GM18907 (cell line): ENCODE measurements around the gene C19orf33.
"Not testable (repeated sequence)": the region's sequence is repeated elsewhere in the genome, so short reads cannot be mapped to it uniquely, and the experiment has no call there.

Experiments used
- ATAC-seq: cut with Tn5 transposase; IDR thresholded peaks from one replicate; pipeline ENCODE4 v1.9.1; 2021; ENCODE audit warnings: mild to moderate bottlenecking, moderate library complexity; ENCODE audit not compliant: unreplicated experiment

Gene C19orf33

GRCh38 chr19:38303517-38304351, at the start of gene C19orf33:
TSS of gene C19orf33 (plus strand) at chr19:38304251. CDS start at chr19:38304262, 11 bp downstream.
- ATAC-seq, result no peak

- ATAC-seq, result no peak
Measured at GRCh38 chr19:38255383-38256014, 48.6 kb upstream of the C19orf33 start.

GRCh38 chr19:38261942-38262341, 42.1 kb upstream of the C19orf33 start:
- ATAC-seq, result not testable (repeated sequence)

- no peak for ATAC-seq
Measured at GRCh38 chr19:38262585-38263268, 41.3 kb upstream of the C19orf33 start.

GRCh38 chr19:38263689-38264485, 40.2 kb upstream of the C19orf33 start:
- ATAC-seq, result no peak

GRCh38 chr19:38264486-38265212, 39.4 kb upstream of the C19orf33 start, which contains the start of gene SPINT2:
TSS of gene SPINT2 (plus strand) at chr19:38264573. CDS start at chr19:38264893, 320 bp downstream.
- no peak for ATAC-seq

GRCh38 chr19:38265213-38265861, 38.7 kb upstream of the C19orf33 start:
- no peak for ATAC-seq

- no peak for ATAC-seq
Measured at GRCh38 chr19:38265921-38266429, 38.1 kb upstream of the C19orf33 start.

GRCh38 chr19:38266981-38267597, 37.0 kb upstream of the C19orf33 start:
- no peak for ATAC-seq

GRCh38 chr19:38267761-38268483, 36.1 kb upstream of the C19orf33 start:
- ATAC-seq, result no peak

- ATAC-seq, result no peak
Measured at GRCh38 chr19:38268539-38268938, 35.5 kb upstream of the C19orf33 start.

GRCh38 chr19:38270587-38271167, 33.4 kb upstream of the C19orf33 start:
- ATAC-seq, result no peak

GRCh38 chr19:38273499-38273898, 30.6 kb upstream of the C19orf33 start:
- no peak for ATAC-seq

GRCh38 chr19:38274739-38275138, 29.3 kb upstream of the C19orf33 start:
- ATAC-seq, result no peak

GRCh38 chr19:38276942-38277517, 27.0 kb upstream of the C19orf33 start:
- no peak for ATAC-seq

GRCh38 chr19:38277549-38277948, 26.5 kb upstream of the C19orf33 start:
- ATAC-seq, result no peak

- ATAC-seq, result no peak
Measured at GRCh38 chr19:38277969-38278680, 25.9 kb upstream of the C19orf33 start.
